Fibroblast of the aortic adventitia (primary cell): ENCODE measurements around the gene HLA-DPB1. TPM values are rescaled to one million over a fixed set of nuclear protein-coding genes. Genes with fewer than 3 reads are reported as not detected.

Experiments used
- DNase-seq: peaks from one replicate; pipeline ENCODE4 v3.0.0-alpha.2; 2010; ENCODE audit warnings: low read depth
- H3K4me3 ChIP-seq: 2 replicates; pipeline ENCODE4 v1.5.1; 2011; ENCODE audit warnings: low read depth, mild to moderate bottlenecking, control low read depth, low read length, moderate library complexity
- total RNA-seq: library from RNA; depleted of rRNA; stranded (reverse); fragments of >200 nt; gene quantifications from 2 replicates; pipeline ENCODE4 v1.2.3, GENCODE V29; 2012; ENCODE audit warnings: low replicate concordance
- TF ChIP-seq, protein P1 (sequence below): IDR thresholded peaks from 2 replicates; pipeline ENCODE4 v1.5.1; 2011; ENCODE audit warnings: mild to moderate bottlenecking, low read length, control low read depth, inconsistent platforms; ENCODE audit not compliant: insufficient read depth

HLA-DPB1 gene
- total RNA-seq, 1 donor: 0.27 TPM

DNA sequence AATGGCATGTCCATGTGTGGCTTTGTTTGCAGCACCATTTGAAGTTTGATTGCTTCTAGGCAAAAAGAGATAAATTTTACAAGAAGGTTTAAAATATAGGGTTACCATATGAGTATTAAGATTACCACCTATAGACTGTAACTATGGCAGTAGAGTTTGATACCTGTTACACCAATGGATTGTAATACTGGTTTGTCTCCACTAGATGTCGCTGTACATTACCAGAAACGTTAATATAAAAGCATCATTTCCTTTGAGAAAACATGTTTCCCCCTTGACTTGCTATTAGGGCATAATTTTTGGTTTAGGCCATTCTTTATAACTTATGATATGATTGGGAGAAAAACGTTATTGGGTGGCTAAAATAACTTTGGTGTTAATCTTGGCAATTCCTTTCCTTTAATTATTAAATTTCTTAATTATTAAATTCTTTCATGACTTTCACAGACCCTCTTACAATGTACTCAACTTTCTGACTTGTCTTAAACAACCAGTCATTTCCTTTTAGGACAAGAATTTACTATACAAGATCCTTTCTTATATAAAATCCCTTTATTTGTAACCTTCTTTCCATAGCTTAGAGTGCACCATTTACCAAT lies 42.8 kb downstream of the HLA-DPB1 start:
- H3K4me3 ChIP-seq: no peak overlapping the region
- peak; percentile 70 for DNase-seq
- TF ChIP-seq, protein P1, sequence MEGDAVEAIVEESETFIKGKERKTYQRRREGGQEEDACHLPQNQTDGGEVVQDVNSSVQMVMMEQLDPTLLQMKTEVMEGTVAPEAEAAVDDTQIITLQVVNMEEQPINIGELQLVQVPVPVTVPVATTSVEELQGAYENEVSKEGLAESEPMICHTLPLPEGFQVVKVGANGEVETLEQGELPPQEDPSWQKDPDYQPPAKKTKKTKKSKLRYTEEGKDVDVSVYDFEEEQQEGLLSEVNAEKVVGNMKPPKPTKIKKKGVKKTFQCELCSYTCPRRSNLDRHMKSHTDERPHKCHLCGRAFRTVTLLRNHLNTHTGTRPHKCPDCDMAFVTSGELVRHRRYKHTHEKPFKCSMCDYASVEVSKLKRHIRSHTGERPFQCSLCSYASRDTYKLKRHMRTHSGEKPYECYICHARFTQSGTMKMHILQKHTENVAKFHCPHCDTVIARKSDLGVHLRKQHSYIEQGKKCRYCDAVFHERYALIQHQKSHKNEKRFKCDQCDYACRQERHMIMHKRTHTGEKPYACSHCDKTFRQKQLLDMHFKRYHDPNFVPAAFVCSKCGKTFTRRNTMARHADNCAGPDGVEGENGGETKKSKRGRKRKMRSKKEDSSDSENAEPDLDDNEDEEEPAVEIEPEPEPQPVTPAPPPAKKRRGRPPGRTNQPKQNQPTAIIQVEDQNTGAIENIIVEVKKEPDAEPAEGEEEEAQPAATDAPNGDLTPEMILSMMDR: peak; percentile 65

DNA sequence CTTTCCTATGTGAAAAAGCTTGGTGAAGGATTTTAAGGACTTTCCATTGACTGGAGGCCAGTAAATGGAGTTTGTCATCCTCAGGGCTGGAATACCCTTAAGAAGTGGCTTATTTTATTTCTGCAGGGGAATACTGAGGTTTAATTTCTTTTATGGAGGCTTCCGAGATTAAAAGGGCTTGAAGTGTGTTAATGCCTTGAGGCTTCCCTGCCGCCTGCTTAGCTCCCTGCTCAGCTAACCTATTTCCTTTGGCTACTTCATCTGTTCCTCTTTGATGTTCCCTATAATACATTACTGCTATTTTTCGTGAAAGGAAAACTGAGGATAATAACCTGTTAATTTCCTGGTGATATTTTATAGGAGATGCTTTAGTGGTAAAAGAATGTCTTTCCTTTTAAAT lies 44.2 kb downstream of the HLA-DPB1 start:
- DNase-seq: no peak
- TF ChIP-seq, protein P1: no peak
- H3K4me3 ChIP-seq: no peak overlapping the region

DNA sequence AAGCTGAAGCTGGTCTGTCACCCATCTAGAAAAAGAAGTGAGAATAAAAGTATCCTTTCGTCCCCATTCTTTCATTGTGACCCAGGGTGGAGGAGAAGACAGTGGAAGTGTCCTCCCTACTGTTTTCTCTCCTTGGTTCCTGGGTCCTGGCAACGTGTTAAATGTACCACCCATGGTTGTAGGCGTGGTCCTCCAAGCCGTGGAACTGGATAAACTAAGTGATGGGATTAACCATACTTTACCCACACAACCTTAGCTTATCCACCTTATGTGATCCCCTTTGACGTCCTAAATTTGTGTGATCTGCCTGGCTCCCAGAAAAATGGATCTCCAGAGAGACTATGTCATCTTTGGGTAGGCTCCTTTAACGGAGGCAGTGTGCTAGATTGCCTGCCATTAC lies 47.4 kb downstream of the HLA-DPB1 start:
- no peak overlapping the region for H3K4me3 ChIP-seq
- TF ChIP-seq, protein P1: no peak
- no peak for DNase-seq

DNA sequence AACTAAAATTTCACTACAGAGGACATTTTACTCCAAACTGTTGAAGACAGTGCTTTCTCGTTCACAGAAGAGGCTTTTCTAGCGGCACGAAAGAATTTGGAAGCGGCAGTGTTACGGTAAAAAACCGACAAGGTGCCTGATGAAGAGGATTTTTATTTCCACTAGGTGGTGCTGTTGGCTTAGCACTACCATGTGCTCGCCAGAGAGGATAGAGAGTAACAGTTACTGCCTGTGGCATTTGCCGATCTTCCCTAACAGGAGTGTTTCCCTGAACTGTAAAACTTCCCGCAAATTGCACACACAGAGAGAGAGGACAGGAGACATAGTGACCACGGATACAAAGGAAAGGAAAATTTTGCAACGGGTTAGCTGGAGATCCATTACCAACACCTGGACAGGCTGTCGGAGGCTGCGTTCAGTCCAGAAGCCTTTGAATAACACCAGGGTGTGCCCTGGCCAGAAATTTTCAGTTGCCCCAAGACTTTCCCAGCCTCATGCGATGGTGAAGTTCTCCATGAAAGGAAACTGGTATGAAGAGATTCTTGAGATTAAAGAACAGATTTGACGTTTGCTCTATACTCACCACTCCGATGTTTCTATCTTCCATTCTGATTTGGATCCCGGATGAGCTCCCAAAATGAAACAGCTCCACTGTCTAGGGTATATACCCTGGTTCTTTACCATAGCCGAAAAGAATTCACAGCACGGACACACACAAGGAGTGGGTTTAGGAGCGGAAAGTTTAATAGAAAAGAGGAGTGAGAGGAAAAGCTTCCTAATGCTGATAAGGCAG lies 48.1 kb downstream of the HLA-DPB1 start:
- H3K4me3 ChIP-seq: no peak overlapping the region
- TF ChIP-seq, protein P1: peak; percentile 53
- DNase-seq: peak; percentile 47

DNA sequence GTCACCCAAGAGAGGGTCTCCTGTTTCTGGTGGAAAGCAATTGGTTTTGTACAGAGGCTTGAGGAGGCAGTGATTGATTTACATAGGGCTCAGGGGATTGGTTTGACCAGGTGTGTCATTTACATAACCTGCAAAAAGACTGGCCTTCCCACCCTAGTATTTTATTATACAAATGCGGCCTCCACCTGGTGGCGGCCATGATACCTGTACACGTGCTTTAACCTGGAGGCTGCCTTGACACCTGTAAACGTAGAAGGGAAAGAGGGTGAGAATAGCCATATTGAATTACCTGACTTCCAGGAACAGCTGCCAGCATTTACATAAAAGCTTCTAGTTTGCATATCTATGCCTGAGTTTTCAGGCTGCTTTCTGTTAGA lies 48.7 kb downstream of the HLA-DPB1 start:
- no peak for DNase-seq
- H3K4me3 ChIP-seq: no peak overlapping the region
- TF ChIP-seq, protein P1: no peak

DNA sequence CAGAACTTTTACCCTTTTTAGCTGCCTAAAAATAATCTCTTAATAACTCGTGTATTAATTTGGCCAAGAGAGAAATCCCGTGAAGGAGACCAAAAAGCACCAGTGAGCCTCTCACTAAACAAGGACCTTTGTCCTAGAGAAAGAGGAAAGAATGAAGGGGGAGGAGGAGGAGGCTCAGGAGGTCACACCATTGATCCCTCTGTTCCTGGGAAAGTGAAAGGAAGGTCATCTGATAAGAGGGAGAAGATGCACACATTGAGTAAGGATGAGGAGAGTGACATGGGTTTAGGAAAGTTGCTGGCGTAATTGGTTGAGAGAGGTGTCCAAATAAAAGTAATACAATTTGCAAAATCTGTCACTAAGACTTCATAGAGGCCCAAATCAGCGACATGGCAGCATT lies 49.2 kb downstream of the HLA-DPB1 start:
- H3K4me3 ChIP-seq: no peak overlapping the region
- TF ChIP-seq, protein P1: no peak
- DNase-seq: no peak
